ENCODE measurements around the gene ZSWIM9. TPM values are rescaled to one million over a fixed set of nuclear protein-coding genes. Genes with fewer than 3 reads are reported as not detected.

The ZSWIM9 gene
- total RNA-seq, 1 experiment from 2014 or later, result 1.8 TPM

GRCh38 chr19:48194844-48195830 is 24.7 kb downstream of the ZSWIM9 start:
- no peak overlapping the region for H2AFZ ChIP-seq (ENCODE audit: low read length)
- no peak overlapping the region for H3K4me2 ChIP-seq (ENCODE audit: low read length)
- H3K4me3 ChIP-seq (ENCODE audit: low read length), result no peak overlapping the region
- no peaks in the 10 kb centered on the region for H3K36me3 ChIP-seq (ENCODE audit: low read depth, low read length)
- H4K20me1 ChIP-seq (ENCODE audit: low read length), result no peaks in the 10 kb centered on the region
- no peaks in the 10 kb centered on the region for H3K79me2 ChIP-seq (ENCODE audit: low read length)
- ChIA-PET POLR2A (ENCODE audit: unreplicated experiment) (interaction anchor here (0.6 kb wide), 1 partner anchor 7 kb away, joined by 3 read pairs; no protein-coding TSS in a partner anchor), CTCF (no interaction called here)
- H3K27ac ChIP-seq (ENCODE audit: low read length), result no peak overlapping the region
- no peaks in the 10 kb centered on the region for H3K27me3 ChIP-seq (ENCODE audit: low read length)
- TF ChIP-seq EZH2 (IDR thresholded peaks at IDR 0.05; ENCODE audit: low read length, unreplicated experiment), result no peak
- TF ChIP-seq CTCF (conservative IDR thresholded peaks at IDR 0.05; ENCODE audit: low read depth, low read length), result no peak
- TF ChIP-seq EZH2phosphoT487 (IDR thresholded peaks at IDR 0.05; ENCODE audit: borderline replicate concordance, low read length), result no peak
- no peak for ATAC-seq
- no TSS peak for BruUV-seq (replicated peaks)
- peaks cover 6% of the 10 kb centered on the region for H3K4me1 ChIP-seq (ENCODE audit: insufficient read depth, low read length)
- intact Hi-C loops (cut with micrococcal nuclease), result no loop called here
- H3K9me2 ChIP-seq (replicated peaks; ENCODE audit: low read length), result no peaks in the 10 kb centered on the region
- H3K9ac ChIP-seq (ENCODE audit: low read length), result no peak overlapping the region
- no peaks in the 10 kb centered on the region for H3F3A ChIP-seq (ENCODE audit: low read length, unreplicated experiment)
- no peaks in the 10 kb centered on the region for H3K9me3 ChIP-seq (ENCODE audit: low read length)
- DNase-seq, result no peak

DNA sequence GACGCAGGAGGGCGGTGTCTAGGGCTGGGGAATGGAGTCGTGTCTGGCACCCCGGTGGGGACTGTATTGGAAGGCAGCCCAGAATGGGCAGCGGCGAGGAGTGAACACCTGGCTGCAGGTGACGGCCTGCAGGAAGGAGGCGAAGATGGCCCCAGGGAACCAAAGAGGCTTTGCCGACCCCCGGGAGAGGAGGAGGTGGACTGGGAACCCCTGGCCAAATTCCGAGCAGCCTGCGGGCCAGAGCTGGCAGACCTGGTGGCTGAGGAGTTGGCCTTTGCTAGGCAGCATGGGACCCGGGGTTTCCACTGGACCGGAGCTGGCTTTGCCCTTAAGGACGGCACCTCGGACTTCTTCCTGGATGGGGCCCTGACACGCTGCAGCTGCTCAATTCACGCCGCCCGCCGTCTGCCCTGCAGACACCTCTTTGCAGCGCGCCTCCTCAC is 25.9 kb downstream of the ZSWIM9 start:
- DNase-seq, result no peak
- POLR2A ChIA-PET (ENCODE audit: unreplicated experiment), result interaction anchor here (0.6 kb wide), 1 partner anchor 9 kb away, joined by 3 read pairs; no protein-coding TSS in a partner anchor
- H3K79me2 ChIP-seq (ENCODE audit: low read length), result no peaks in the 10 kb centered on the region
- H3K4me2 ChIP-seq (ENCODE audit: low read length), result no peak overlapping the region
- no peaks in the 10 kb centered on the region for H3F3A ChIP-seq (ENCODE audit: low read length, unreplicated experiment)
- no peak overlapping the region for H3K9ac ChIP-seq (ENCODE audit: low read length)
- no peaks in the 10 kb centered on the region for H3K4me1 ChIP-seq (ENCODE audit: insufficient read depth, low read length)
- no peaks in the 10 kb centered on the region for H4K20me1 ChIP-seq (ENCODE audit: low read length)
- intact Hi-C loops (cut with micrococcal nuclease), result no loop called here
- no peak overlapping the region for H3K27ac ChIP-seq (ENCODE audit: low read length)
- TF ChIP-seq EZH2phosphoT487 (IDR thresholded peaks at IDR 0.05; ENCODE audit: borderline replicate concordance, low read length), result no peak
- TF ChIP-seq CTCF (conservative IDR thresholded peaks at IDR 0.05; ENCODE audit: low read depth, low read length), result no peak
- TF ChIP-seq EZH2 (IDR thresholded peaks at IDR 0.05; ENCODE audit: low read length, unreplicated experiment), result no peak
- no peak overlapping the region for H2AFZ ChIP-seq (ENCODE audit: low read length)
- TSS peak; percentile 58 for BruUV-seq (replicated peaks)
- H3K9me3 ChIP-seq (ENCODE audit: low read length), result no peaks in the 10 kb centered on the region
- no peak overlapping the region for H3K4me3 ChIP-seq (ENCODE audit: low read length)
- ATAC-seq, result no peak
- CTCF ChIA-PET, result no interaction called here
- H3K27me3 ChIP-seq (ENCODE audit: low read length), result no peaks in the 10 kb centered on the region
- H3K36me3 ChIP-seq (ENCODE audit: low read depth, low read length), result no peaks in the 10 kb centered on the region
- H3K9me2 ChIP-seq (replicated peaks; ENCODE audit: low read length), result no peaks in the 10 kb centered on the region

Data from PC-3 (cell line).